Measurements from ENCODE around the gene SLIT3.

The SLIT3 gene

DNA sequence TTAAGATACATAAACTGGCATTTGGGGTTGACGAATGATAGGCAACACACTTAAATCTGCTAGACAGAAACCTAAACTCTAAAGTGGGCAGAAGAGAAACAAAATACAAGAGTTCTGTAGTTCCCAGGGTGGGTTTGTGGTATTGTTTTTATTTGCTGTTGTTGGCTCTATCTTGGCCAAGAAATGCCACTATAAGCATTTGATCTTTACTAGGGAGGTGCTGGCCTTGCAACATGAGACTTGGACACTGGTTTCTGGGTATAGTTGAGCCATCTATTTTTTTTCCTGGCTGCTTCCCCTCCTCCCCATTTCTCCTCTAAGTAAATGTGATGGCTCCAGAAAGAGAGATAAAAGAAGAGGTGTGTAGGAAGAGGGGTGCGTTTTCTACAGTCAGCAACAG, 251.2 kb downstream of the SLIT3 start:
- TF ChIP-seq POLR2AphosphoS5 (IDR thresholded peaks at IDR 0.05; ENCODE audit: low read depth) (no peak), SPI1 (IDR thresholded peaks at IDR 0.05; ENCODE audit: borderline replicate concordance, low read depth) (no peak), REST (IDR thresholded peaks at IDR 0.05; ENCODE audit: insufficient replicate concordance, low read depth) (no peak), GABPA (IDR thresholded peaks at IDR 0.05; ENCODE audit: low read depth) (no peak)
- TF ChIP-seq, protein P1, sequence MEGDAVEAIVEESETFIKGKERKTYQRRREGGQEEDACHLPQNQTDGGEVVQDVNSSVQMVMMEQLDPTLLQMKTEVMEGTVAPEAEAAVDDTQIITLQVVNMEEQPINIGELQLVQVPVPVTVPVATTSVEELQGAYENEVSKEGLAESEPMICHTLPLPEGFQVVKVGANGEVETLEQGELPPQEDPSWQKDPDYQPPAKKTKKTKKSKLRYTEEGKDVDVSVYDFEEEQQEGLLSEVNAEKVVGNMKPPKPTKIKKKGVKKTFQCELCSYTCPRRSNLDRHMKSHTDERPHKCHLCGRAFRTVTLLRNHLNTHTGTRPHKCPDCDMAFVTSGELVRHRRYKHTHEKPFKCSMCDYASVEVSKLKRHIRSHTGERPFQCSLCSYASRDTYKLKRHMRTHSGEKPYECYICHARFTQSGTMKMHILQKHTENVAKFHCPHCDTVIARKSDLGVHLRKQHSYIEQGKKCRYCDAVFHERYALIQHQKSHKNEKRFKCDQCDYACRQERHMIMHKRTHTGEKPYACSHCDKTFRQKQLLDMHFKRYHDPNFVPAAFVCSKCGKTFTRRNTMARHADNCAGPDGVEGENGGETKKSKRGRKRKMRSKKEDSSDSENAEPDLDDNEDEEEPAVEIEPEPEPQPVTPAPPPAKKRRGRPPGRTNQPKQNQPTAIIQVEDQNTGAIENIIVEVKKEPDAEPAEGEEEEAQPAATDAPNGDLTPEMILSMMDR (IDR thresholded peaks at IDR 0.05; ENCODE audit: insufficient read depth, low read length), result no peak
- Histone ChIP-seq H3K27me3 (ENCODE audit: insufficient read depth, poor library complexity, severe bottlenecking) (no peaks in the 10 kb centered on the region), H3K27ac (replicated peaks) (no peak overlapping the region), H3K4me3 (replicated peaks; ENCODE audit: insufficient read depth, low read length) (no peak overlapping the region)
- DNase-seq (ENCODE audit: low read depth in 1 of 2, low spot score in 1 of 2), result no peak

- no peak for DNase-seq (ENCODE audit: low read depth in 1 of 2, low spot score in 1 of 2)
- Histone ChIP-seq H3K4me3 (replicated peaks; ENCODE audit: insufficient read depth, low read length) (no peak overlapping the region), H3K27ac (replicated peaks) (no peak overlapping the region), H3K27me3 (ENCODE audit: insufficient read depth, poor library complexity, severe bottlenecking) (no peaks in the 10 kb centered on the region)
- no peak for TF ChIP-seq POLR2AphosphoS5 (IDR thresholded peaks at IDR 0.05; ENCODE audit: low read depth)
- TF ChIP-seq GABPA (IDR thresholded peaks at IDR 0.05; ENCODE audit: low read depth), result no peak
- no peak for TF ChIP-seq SPI1 (IDR thresholded peaks at IDR 0.05; ENCODE audit: borderline replicate concordance, low read depth)
- no peak for TF ChIP-seq REST (IDR thresholded peaks at IDR 0.05; ENCODE audit: insufficient replicate concordance, low read depth)
- TF ChIP-seq, protein P1 (IDR thresholded peaks at IDR 0.05; ENCODE audit: insufficient read depth, low read length), result no peak
These were observed 252.5 kb downstream of the SLIT3 start for GRCh38 chr5:169048181-169049125.

DNA sequence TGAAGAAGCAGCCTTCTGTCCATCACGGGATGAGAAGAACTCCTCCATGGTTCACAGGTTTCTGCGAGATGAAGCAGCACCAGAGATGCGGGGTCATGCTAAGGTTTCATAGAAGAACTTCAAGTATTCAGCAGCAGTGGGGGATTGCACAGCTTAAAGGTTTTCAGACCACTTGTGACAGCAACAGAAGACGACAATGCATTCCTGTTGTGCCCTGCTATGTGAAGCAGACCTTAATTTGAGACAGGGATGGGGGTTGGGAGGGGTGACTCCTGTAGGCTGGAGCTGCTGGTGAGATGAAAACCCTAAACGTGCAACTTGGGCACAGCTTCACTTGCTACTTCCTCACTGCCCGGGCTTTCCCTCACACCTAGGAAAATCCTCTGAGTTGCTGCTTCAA, 256.0 kb downstream of the SLIT3 start:
- H3K27ac ChIP-seq (replicated peaks), result no peak overlapping the region
- TF ChIP-seq REST (IDR thresholded peaks at IDR 0.05; ENCODE audit: insufficient replicate concordance, low read depth), result no peak
- TF ChIP-seq, protein P1 (IDR thresholded peaks at IDR 0.05; ENCODE audit: insufficient read depth, low read length), result no peak
- no peak for TF ChIP-seq POLR2AphosphoS5 (IDR thresholded peaks at IDR 0.05; ENCODE audit: low read depth)
- no peak for TF ChIP-seq SPI1 (IDR thresholded peaks at IDR 0.05; ENCODE audit: borderline replicate concordance, low read depth)
- TF ChIP-seq GABPA (IDR thresholded peaks at IDR 0.05; ENCODE audit: low read depth), result no peak

More for the DNA sequence above, 256.0 kb downstream of the SLIT3 start:
- no peak overlapping the region for H3K4me3 ChIP-seq (replicated peaks; ENCODE audit: insufficient read depth, low read length)
- H3K27me3 ChIP-seq (ENCODE audit: insufficient read depth, poor library complexity, severe bottlenecking), result no peaks in the 10 kb centered on the region
- no peak for DNase-seq (ENCODE audit: low read depth in 1 of 2, low spot score in 1 of 2)
